ENCODE measurements around the gene LYPD6.

- TF ChIP-seq EZH2phosphoT487 (IDR thresholded peaks at IDR 0.05; ENCODE audit: unreplicated experiment) (no peak), CTCF (conservative IDR thresholded peaks at IDR 0.05; ENCODE audit: low read depth in 2 of 2) (no peak), STAT1 (IDR thresholded peaks at IDR 0.05; ENCODE audit: unreplicated experiment) (no peak)
Measured at GRCh38 chr2:149331023-149331400, 625 bp downstream of the LYPD6 start.

All from GM23338 (cell line).